Measurements from ENCODE around the gene EMP1.

DNA sequence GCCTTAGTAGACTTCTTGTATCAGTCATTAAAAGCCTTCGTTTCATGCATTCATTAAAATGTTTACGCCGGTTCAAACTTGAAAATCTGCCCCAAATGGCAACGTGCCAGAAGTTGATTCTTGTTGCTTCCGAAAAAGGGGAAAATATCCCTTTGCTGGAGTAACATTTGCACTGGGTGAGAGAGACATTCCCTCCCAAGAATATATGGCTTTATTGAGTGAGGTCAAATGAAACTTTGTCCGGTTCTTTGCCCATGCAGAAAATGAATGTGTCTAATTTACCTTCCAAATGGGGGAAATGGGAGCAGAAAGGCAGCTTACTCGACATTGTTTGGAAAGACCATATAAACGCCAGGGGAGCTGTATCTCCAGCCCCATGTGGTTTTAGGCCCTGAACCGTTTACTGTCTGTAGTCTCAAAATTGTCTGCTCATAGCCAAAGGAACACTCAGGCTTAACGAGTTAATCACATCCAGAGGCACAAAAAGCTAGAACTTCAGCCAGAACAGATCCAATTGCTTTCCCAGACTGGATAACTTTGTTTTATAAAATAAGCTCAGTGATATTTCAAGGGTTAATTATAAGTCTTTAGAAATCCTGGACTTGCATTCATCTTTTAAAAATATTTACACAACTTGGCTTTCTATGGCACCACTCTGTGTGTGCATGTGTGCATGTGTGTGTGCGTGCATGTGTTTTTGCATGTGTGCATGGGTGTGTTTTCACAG lies 2.9 kb upstream of the EMP1 start:
- TF ChIP-seq, protein P1, sequence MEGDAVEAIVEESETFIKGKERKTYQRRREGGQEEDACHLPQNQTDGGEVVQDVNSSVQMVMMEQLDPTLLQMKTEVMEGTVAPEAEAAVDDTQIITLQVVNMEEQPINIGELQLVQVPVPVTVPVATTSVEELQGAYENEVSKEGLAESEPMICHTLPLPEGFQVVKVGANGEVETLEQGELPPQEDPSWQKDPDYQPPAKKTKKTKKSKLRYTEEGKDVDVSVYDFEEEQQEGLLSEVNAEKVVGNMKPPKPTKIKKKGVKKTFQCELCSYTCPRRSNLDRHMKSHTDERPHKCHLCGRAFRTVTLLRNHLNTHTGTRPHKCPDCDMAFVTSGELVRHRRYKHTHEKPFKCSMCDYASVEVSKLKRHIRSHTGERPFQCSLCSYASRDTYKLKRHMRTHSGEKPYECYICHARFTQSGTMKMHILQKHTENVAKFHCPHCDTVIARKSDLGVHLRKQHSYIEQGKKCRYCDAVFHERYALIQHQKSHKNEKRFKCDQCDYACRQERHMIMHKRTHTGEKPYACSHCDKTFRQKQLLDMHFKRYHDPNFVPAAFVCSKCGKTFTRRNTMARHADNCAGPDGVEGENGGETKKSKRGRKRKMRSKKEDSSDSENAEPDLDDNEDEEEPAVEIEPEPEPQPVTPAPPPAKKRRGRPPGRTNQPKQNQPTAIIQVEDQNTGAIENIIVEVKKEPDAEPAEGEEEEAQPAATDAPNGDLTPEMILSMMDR (IDR thresholded peaks at IDR 0.05 in 4 of 5, conservative IDR thresholded peaks at IDR 0.05 in 1 of 5) = no peak
- TF ChIP-seq POLR2A (IDR thresholded peaks at IDR 0.05) = no peak
